A549 (cell line): ENCODE measurements around the gene MID1IP1. TPM values are rescaled to one million over a fixed set of nuclear protein-coding genes. Genes with fewer than 3 reads are reported as not detected.
A peak's percentile ranks its signal among the peaks of the same experiment; 100 is the strongest.

ENCODE experiments used
- ATAC-seq, 2 experiments: fragments of 200-7000 bp in 1 of 2; fragments of >200 bp in 1 of 2; cut with Nextera tagmentation in 1 of 2; cut with Tn5 transposase in 1 of 2; 3 replicates each; pipeline versions ENCODE4 v1.8.0 to v1.9.1; 2018 to 2020; ENCODE audit warnings: mild to moderate bottlenecking in 1 of 2, moderate library complexity in 1 of 2
- CTCF ChIA-PET: fragments of 300-600 bp; sonication (Branson Sonifier 250); formaldehyde crosslinking; extraction: SDS; loops from one replicate; lab custom pipeline; 2021; ENCODE audit warnings: antibody characterized with exemption, inconsistent platforms; lab: Yijun Ruan, JAX
- POLR2A ChIA-PET: fragments of 350-600 bp; formaldehyde crosslinking; extraction: SDS; loops from one replicate; lab custom pipeline; 2021; ENCODE audit warnings: antibody characterized with exemption, inconsistent platforms; lab: Yijun Ruan, JAX
- DNase-seq, 2 experiments: peaks; one replicate each; pipeline versions ENCODE4 v3.0.0 to v3.0.0-alpha.2; 2011 to 2016; ENCODE audit warnings: low read depth in 1 of 2, low spot score in 1 of 2
- FAIRE-seq: peaks from 2 replicates; lab custom pipeline; 2011; peaks lifted over from hg19 to GRCh38; lab: Jason Lieb, UNC
- H3K27ac ChIP-seq, 2 experiments: fragments of >200 bp; sonication (Bioruptor Twin); formaldehyde crosslinking; 3 replicates each; pipeline ENCODE4 v1.5.1; 2016 to 2017
- H3K4me1 ChIP-seq: fragments of >200 bp; sonication (Bioruptor Twin); formaldehyde crosslinking; 3 replicates; pipeline ENCODE4 v1.6.1; 2016
- H3K4me2 ChIP-seq: fragments of >200 bp; sonication (Bioruptor Twin); formaldehyde crosslinking; 3 replicates; pipeline ENCODE4 v1.6.1; 2016
- H3K4me3 ChIP-seq: fragments of >200 bp; sonication (Bioruptor Twin); formaldehyde crosslinking; 3 replicates; pipeline ENCODE4 v1.5.1; 2016
- H3K9me3 ChIP-seq: fragments of >200 bp; sonication (Bioruptor Twin); formaldehyde crosslinking; 3 replicates; pipeline ENCODE4 v1.6.1; 2016
- CBX8 ChIP-seq: fragments of 200-600 bp; sonication (generic); IDR thresholded peaks from 2 replicates; pipeline ENCODE4 v1.6.1; 2016
- CEBPB ChIP-seq, 2 experiments: fragments of >200 bp in 1 of 2; sonication (Bioruptor Twin) in 1 of 2; formaldehyde crosslinking in 1 of 2; IDR thresholded peaks; 2 replicates each; pipeline ENCODE4 v1.6.1; 2012 to 2016
- ESRRA ChIP-seq: fragments of 150-350 bp; IDR thresholded peaks from 2 replicates; pipeline ENCODE4 v1.6.1; 2014; ENCODE audit warnings: mild to moderate bottlenecking, low read length, borderline replicate concordance
- HOXB13 ChIP-seq: fragments of 250-450 bp; sonication (Bioruptor Pico); IDR thresholded peaks from 2 replicates; pipeline ENCODE4 v1.5.0; 2020; ENCODE audit warnings: low read depth, mild to moderate bottlenecking, moderate library complexity
- MYC ChIP-seq: IDR thresholded peaks from 2 replicates; pipeline ENCODE4 v1.6.1; 2012; ENCODE audit warnings: mild to moderate bottlenecking, inconsistent platforms, low read length, improper control_type of control experiment, borderline replicate concordance
- NR3C1 ChIP-seq: fragments of >200 bp; sonication (Bioruptor Twin); formaldehyde crosslinking; IDR thresholded peaks from 3 replicates; pipeline ENCODE4 v1.6.1; 2017
- PHF8 ChIP-seq: fragments of 200-600 bp; sonication (generic); IDR thresholded peaks from 2 replicates; pipeline ENCODE4 v1.6.1; 2016; ENCODE audit warnings: low read depth, mild to moderate bottlenecking, antibody characterized with exemption, moderate library complexity, borderline replicate concordance
- POLR2A ChIP-seq: IDR thresholded peaks from 2 replicates; pipeline ENCODE4 v1.6.1; 2012; ENCODE audit warnings: mild to moderate bottlenecking, low read length
- POLR2AphosphoS2 ChIP-seq: conservative IDR thresholded peaks from 2 replicates; pipeline ENCODE4 v1.6.1; 2012; ENCODE audit warnings: low read length, improper control_type of control experiment, inconsistent platforms
- SREBF2 ChIP-seq: fragments of 450-650 bp; IDR thresholded peaks from 2 replicates; pipeline ENCODE4 v1.6.1; 2014; ENCODE audit warnings: mild to moderate bottlenecking, moderate library complexity
- TP53 ChIP-seq: fragments of 250-450 bp; sonication (Bioruptor Pico); IDR thresholded peaks from 2 replicates; pipeline ENCODE4 v1.5.0; 2021; ENCODE audit warnings: mild to moderate bottlenecking, moderate library complexity
- ZC3H11A ChIP-seq: fragments of 450-650 bp; IDR thresholded peaks from 2 replicates; pipeline ENCODE4 v1.6.1; 2014; ENCODE audit warnings: antibody characterized with exemption, mild to moderate bottlenecking
- ZFP36 ChIP-seq: fragments of 450-650 bp; IDR thresholded peaks from 2 replicates; pipeline ENCODE4 v1.6.1; 2014; ENCODE audit warnings: borderline replicate concordance; ENCODE audit not compliant: partially characterized antibody
- ZNF302 ChIP-seq: fragments of 250-450 bp; sonication (Bioruptor Pico); IDR thresholded peaks from 2 replicates; pipeline ENCODE4 v1.9.0; 2021; ENCODE audit warnings: inconsistent platforms, mild to moderate bottlenecking, moderate library complexity
- ZSCAN20 ChIP-seq: fragments of 250-450 bp; sonication (Bioruptor Pico); IDR thresholded peaks from 2 replicates; pipeline ENCODE4 v1.8.0; 2022; ENCODE audit warnings: mild to moderate bottlenecking, moderate library complexity
- WGBS: methylation state at CpG from one replicate; pipeline ENCODE4 v1.1.6; 2017; ENCODE audit errors: missing lambda C conversion rate; 5-methylcytosine and 5-hydroxymethylcytosine counted together
- polyA plus RNA-seq, 4 experiments: library from polyadenylated mRNA; depleted of rRNA in 3 of 4; stranded (reverse); fragments of >200 nt; fragmentation: RNase III in 1 of 4; extraction: RNeasy Plus Mini Kit Qiagen cat#74134 plus additional on column Dnase treatment in 1 of 4; gene quantifications; 2 replicates in 3 of 4; 3 replicates in 1 of 4; pipeline ENCODE4 v1.2.3, GENCODE V29; 2011 to 2017
- TF ChIP-seq, protein P1 (sequence below): fragments of >200 bp; sonication (Bioruptor Twin); formaldehyde crosslinking; IDR thresholded peaks from 3 replicates; pipeline ENCODE4 v1.6.1; 2016
- TF ChIP-seq, protein P2 (sequence below): fragments of 250-450 bp; sonication (Bioruptor Pico); IDR thresholded peaks from 2 replicates; pipeline ENCODE4 v1.5.0; 2020; ENCODE audit warnings: low read depth, mild to moderate bottlenecking, moderate library complexity
- TF ChIP-seq, protein P3 (sequence below): IDR thresholded peaks from 2 replicates; pipeline ENCODE4 v1.6.1; 2012
- TF ChIP-seq, protein P4 (sequence below): fragments of >200 bp; sonication (Bioruptor Twin); formaldehyde crosslinking; IDR thresholded peaks from 3 replicates; pipeline ENCODE4 v1.5.1; 2016

MID1IP1 gene
- polyA plus RNA-seq, 2 of the 4 experiments (the other 2 are of a cell fraction), result 40.1 to 56.5 TPM

DNA sequence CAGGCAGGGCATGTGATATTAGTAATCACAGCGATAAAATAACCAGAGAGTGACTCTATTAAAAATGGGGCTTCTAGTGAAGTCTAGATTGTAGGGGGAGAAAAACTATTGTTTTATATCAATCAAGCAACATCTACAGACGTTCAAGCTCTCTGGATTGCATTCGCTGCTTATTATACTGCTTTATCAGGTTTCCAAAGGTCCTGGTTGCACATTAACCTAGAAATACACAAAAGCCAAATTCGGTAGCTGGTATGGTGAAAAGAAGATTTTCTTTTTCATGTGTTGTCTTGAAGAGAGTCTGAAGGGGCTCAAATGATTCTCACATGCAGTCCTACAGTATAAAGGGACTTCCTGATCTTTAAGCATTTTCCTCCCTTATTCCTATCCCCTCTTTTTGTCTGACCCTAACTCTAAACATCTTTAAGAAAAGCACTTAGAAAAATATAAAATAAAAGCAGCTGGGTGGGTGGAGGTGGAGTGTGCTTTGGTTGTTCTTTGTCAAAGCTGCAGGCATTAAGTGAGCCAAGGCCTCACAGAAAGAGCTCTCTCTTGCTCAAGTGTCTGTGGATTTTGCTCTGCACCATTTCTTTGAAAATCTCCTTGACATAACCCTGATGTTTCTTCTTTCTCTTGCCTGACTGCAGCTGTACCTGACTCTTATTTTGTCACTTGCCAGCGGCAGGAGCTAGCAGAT, 46.1 kb downstream of the MID1IP1 start:
- POLR2A ChIA-PET, result no interaction called here
- no peaks in the 10 kb centered on the region for H3K4me1 ChIP-seq
- ATAC-seq (no peak), FAIRE-seq (no peak), DNase-seq (no peak)
- H3K27ac ChIP-seq, result no peak overlapping the region
- H3K9me3 ChIP-seq, result no peaks in the 10 kb centered on the region
- no peak overlapping the region for H3K4me3 ChIP-seq
- CTCF ChIA-PET, result no interaction called here
- no peak overlapping the region for H3K4me2 ChIP-seq
- 50% methylated on average over 5 of the region's 5 CpGs for WGBS
- TF ChIP-seq SREBF2 (no peak), POLR2AphosphoS2 (no peak)
- TF ChIP-seq, protein P1, sequence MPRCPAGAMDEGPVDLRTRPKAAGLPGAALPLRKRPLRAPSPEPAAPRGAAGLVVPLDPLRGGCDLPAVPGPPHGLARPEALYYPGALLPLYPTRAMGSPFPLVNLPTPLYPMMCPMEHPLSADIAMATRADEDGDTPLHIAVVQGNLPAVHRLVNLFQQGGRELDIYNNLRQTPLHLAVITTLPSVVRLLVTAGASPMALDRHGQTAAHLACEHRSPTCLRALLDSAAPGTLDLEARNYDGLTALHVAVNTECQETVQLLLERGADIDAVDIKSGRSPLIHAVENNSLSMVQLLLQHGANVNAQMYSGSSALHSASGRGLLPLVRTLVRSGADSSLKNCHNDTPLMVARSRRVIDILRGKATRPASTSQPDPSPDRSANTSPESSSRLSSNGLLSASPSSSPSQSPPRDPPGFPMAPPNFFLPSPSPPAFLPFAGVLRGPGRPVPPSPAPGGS, result no peak
- TF ChIP-seq, protein P2, sequence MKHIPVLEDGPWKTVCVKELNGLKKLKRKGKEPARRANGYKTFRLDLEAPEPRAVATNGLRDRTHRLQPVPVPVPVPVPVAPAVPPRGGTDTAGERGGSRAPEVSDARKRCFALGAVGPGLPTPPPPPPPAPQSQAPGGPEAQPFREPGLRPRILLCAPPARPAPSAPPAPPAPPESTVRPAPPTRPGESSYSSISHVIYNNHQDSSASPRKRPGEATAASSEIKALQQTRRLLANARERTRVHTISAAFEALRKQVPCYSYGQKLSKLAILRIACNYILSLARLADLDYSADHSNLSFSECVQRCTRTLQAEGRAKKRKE (CRISPR knock-in tag), result no peak

DNA sequence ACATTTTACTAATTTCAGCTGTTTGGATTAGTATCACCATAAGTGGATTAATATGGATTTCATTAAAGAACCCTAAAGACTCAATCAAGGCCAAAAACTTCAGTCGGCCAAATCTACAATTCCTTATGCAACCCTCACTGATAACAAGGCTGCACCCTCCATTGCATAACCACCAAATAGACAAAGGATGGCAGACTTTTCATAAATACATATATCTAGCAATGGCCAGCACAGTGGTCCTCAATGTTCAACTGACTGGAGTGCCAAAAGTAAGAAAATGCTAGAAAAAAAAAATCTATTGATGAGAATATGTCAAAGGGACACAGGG, 46.6 kb downstream of the MID1IP1 start:
- POLR2A ChIA-PET, result no interaction called here
- FAIRE-seq (no peak), DNase-seq (no peak), ATAC-seq (no peak)
- no peak overlapping the region for H3K4me3 ChIP-seq
- H3K4me2 ChIP-seq, result no peak overlapping the region
- no peaks in the 10 kb centered on the region for H3K4me1 ChIP-seq
- H3K9me3 ChIP-seq, result no peaks in the 10 kb centered on the region
- TF ChIP-seq POLR2A, result no peak
- no peak for TF ChIP-seq ZSCAN20
- TF ChIP-seq, protein P3, sequence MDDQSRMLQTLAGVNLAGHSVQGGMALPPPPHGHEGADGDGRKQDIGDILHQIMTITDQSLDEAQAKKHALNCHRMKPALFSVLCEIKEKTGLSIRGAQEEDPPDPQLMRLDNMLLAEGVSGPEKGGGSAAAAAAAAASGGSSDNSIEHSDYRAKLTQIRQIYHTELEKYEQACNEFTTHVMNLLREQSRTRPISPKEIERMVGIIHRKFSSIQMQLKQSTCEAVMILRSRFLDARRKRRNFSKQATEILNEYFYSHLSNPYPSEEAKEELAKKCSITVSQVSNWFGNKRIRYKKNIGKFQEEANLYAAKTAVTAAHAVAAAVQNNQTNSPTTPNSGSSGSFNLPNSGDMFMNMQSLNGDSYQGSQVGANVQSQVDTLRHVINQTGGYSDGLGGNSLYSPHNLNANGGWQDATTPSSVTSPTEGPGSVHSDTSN, result no peak
- no peak for TF ChIP-seq ESRRA
- no peak for TF ChIP-seq NR3C1
- TF ChIP-seq MYC, result no peak
- TF ChIP-seq ZC3H11A, result no peak
- no peak for TF ChIP-seq ZNF302 (CRISPR knock-in tag)
- no peak for TF ChIP-seq CBX8
- TF ChIP-seq SREBF2, result no peak
- no peak for TF ChIP-seq ZFP36
- CTCF ChIA-PET, result no interaction called here
- WGBS, result 64% methylated on average over 1 of the region's 1 CpG
- no peak overlapping the region for H3K27ac ChIP-seq

DNA sequence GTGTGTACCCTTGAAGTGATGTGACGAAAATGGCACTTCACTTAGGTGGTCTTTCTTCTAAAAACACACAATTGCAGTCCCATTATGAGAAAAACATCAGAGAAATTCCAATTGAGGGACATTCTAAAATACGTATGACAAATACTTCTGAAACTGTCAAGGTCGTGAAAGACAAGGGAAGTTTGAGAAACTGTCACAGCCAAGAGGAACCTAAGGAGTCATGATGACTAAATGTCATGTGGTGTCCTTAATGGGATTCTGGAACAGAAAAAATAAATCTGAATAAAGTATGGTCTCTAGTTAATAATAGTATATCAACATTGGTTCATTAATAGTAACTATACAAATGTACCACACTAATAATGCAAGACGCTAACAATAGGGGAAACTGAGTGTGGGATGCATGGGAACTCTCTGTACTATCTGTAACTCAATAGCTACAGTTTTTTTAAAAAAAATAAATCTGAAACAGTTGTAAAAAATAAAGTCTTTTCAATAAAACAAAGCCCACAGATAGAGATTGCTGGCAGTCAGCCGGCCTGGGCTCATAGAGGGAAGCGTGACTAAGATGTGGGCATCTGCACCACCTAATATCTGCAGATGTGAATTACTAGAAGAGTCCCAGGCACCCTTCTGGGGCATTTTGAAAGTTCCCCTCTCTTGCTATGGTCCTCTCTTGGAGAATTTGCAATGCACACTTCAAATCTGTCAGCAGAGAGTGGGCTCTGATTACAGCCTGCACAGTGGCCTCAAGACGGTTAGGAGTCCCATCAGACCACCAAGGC, 47.6 kb downstream of the MID1IP1 start:
- Histone ChIP-seq H3K4me1 (no peaks in the 10 kb centered on the region), H3K4me2 (no peak overlapping the region), H3K9me3 (no peaks in the 10 kb centered on the region), H3K4me3 (no peak overlapping the region), H3K27ac (no peak overlapping the region)
- ChIA-PET CTCF (no interaction called here), POLR2A (no interaction called here)
- TF ChIP-seq ZC3H11A (no peak), TP53 (no peak), CEBPB (IDR thresholded peaks at IDR 0.05) (no peak), PHF8 (no peak), ZFP36 (no peak), HOXB13 (no peak), POLR2A (no peak)
- TF ChIP-seq, protein P1, result no peak
- TF ChIP-seq, protein P4, sequence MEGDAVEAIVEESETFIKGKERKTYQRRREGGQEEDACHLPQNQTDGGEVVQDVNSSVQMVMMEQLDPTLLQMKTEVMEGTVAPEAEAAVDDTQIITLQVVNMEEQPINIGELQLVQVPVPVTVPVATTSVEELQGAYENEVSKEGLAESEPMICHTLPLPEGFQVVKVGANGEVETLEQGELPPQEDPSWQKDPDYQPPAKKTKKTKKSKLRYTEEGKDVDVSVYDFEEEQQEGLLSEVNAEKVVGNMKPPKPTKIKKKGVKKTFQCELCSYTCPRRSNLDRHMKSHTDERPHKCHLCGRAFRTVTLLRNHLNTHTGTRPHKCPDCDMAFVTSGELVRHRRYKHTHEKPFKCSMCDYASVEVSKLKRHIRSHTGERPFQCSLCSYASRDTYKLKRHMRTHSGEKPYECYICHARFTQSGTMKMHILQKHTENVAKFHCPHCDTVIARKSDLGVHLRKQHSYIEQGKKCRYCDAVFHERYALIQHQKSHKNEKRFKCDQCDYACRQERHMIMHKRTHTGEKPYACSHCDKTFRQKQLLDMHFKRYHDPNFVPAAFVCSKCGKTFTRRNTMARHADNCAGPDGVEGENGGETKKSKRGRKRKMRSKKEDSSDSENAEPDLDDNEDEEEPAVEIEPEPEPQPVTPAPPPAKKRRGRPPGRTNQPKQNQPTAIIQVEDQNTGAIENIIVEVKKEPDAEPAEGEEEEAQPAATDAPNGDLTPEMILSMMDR, result no peak
- TF ChIP-seq, protein P2 (CRISPR knock-in tag), result no peak
- FAIRE-seq, result peak; percentile 95
- no peak for ATAC-seq
- DNase-seq, result no peak
- WGBS, result 70% methylated on average over 7 of the region's 7 CpGs
